IPS-15b (cell line): ENCODE data around the gene TRPV2.

Source experiments
- H3K27me3 ChIP-seq: one replicate; pipeline ENCODE4 v1.6.1; 2013; ENCODE audit warnings: low read length; ENCODE audit not compliant: control insufficient read depth, insufficient read depth
- H3K36me3 ChIP-seq: one replicate; pipeline ENCODE4 v1.6.1; 2013; ENCODE audit warnings: low read length; ENCODE audit not compliant: control insufficient read depth, insufficient read depth
- H3K4me1 ChIP-seq: one replicate; pipeline ENCODE4 v1.6.1; 2013; ENCODE audit warnings: mild to moderate bottlenecking, low read length; ENCODE audit not compliant: control insufficient read depth, insufficient read depth
- H3K4me3 ChIP-seq: one replicate; pipeline ENCODE4 v1.5.1; 2013; ENCODE audit warnings: low read depth, low read length
- H3K9ac ChIP-seq: one replicate; pipeline ENCODE4 v1.6.1; 2013; ENCODE audit warnings: low read depth, mild to moderate bottlenecking, low read length
- H3K9me3 ChIP-seq: one replicate; pipeline ENCODE4 v1.6.1; 2013; ENCODE audit warnings: mild to moderate bottlenecking, low read length; ENCODE audit not compliant: control insufficient read depth, insufficient read depth

The TRPV2 gene

GRCh38 chr17:16465861-16466338 lies 50.5 kb downstream of the TRPV2 start:
- H3K4me3 ChIP-seq, result no peak overlapping the region
- no peak overlapping the region for H3K9ac ChIP-seq

GRCh38 chr17:16466407-16466806 lies 51.0 kb downstream of the TRPV2 start:
- Histone ChIP-seq H3K4me3 (no peak overlapping the region), H3K27me3 (no peaks in the 10 kb centered on the region), H3K9me3 (no peaks in the 10 kb centered on the region), H3K36me3 (peaks cover 4% of the 10 kb centered on the region), H3K9ac (no peak overlapping the region), H3K4me1 (peaks cover 3% of the 10 kb centered on the region)

More at GRCh38 chr17:16465861-16466338, 50.5 kb downstream of the TRPV2 start:
- Histone ChIP-seq H3K27me3 (no peaks in the 10 kb centered on the region), H3K4me1 (peaks cover 3% of the 10 kb centered on the region), H3K36me3 (peaks cover 4% of the 10 kb centered on the region), H3K9me3 (no peaks in the 10 kb centered on the region)

GRCh38 chr17:16467044-16467443 lies 51.7 kb downstream of the TRPV2 start:
- no peaks in the 10 kb centered on the region for H3K9me3 ChIP-seq
- H3K4me3 ChIP-seq, result no peak overlapping the region
- peaks cover 4% of the 10 kb centered on the region for H3K36me3 ChIP-seq
- H3K9ac ChIP-seq, result no peak overlapping the region
- H3K4me1 ChIP-seq, result peaks cover 3% of the 10 kb centered on the region
- no peaks in the 10 kb centered on the region for H3K27me3 ChIP-seq

- Histone ChIP-seq H3K27me3 (no peaks in the 10 kb centered on the region), H3K4me1 (peaks cover 3% of the 10 kb centered on the region), H3K9ac (no peak overlapping the region), H3K36me3 (peaks cover 4% of the 10 kb centered on the region), H3K9me3 (no peaks in the 10 kb centered on the region), H3K4me3 (no peak overlapping the region)
Observed at GRCh38 chr17:16467886-16468285, 52.5 kb downstream of the TRPV2 start.

- Histone ChIP-seq H3K36me3 (peaks cover 4% of the 10 kb centered on the region), H3K9ac (no peak overlapping the region), H3K4me1 (peaks cover 3% of the 10 kb centered on the region), H3K27me3 (no peaks in the 10 kb centered on the region), H3K4me3 (no peak overlapping the region), H3K9me3 (no peaks in the 10 kb centered on the region)
Observed at GRCh38 chr17:16468428-16468992, 53.1 kb downstream of the TRPV2 start.

- H3K9ac ChIP-seq, result no peak overlapping the region
- no peaks in the 10 kb centered on the region for H3K4me1 ChIP-seq
Observed at GRCh38 chr17:16470265-16470664, 54.9 kb downstream of the TRPV2 start.

GRCh38 chr17:16471295-16471694 lies 55.9 kb downstream of the TRPV2 start:
- H3K36me3 ChIP-seq, result peaks cover 4% of the 10 kb centered on the region
- H3K27me3 ChIP-seq, result no peaks in the 10 kb centered on the region
- H3K4me3 ChIP-seq, result no peak overlapping the region
- no peaks in the 10 kb centered on the region for H3K4me1 ChIP-seq
- H3K9me3 ChIP-seq, result no peaks in the 10 kb centered on the region
- H3K9ac ChIP-seq, result no peak overlapping the region

More at GRCh38 chr17:16470265-16470664, 54.9 kb downstream of the TRPV2 start:
- Histone ChIP-seq H3K4me3 (no peak overlapping the region), H3K36me3 (peaks cover 4% of the 10 kb centered on the region), H3K9me3 (no peaks in the 10 kb centered on the region), H3K27me3 (no peaks in the 10 kb centered on the region)

- H3K9ac ChIP-seq, result no peak overlapping the region
- H3K36me3 ChIP-seq, result peaks cover 4% of the 10 kb centered on the region
- H3K9me3 ChIP-seq, result no peaks in the 10 kb centered on the region
- H3K4me3 ChIP-seq, result no peak overlapping the region
- H3K27me3 ChIP-seq, result no peaks in the 10 kb centered on the region
- H3K4me1 ChIP-seq, result peaks cover 4% of the 10 kb centered on the region
Observed at GRCh38 chr17:16472539-16472938, 57.2 kb downstream of the TRPV2 start.

- Histone ChIP-seq H3K4me1 (peaks cover 4% of the 10 kb centered on the region), H3K27me3 (no peaks in the 10 kb centered on the region), H3K36me3 (peaks cover 4% of the 10 kb centered on the region), H3K9me3 (no peaks in the 10 kb centered on the region), H3K4me3 (no peak overlapping the region), H3K9ac (no peak overlapping the region)
Observed at GRCh38 chr17:16473044-16474011, 58.0 kb downstream of the TRPV2 start.

- Histone ChIP-seq H3K9me3 (no peaks in the 10 kb centered on the region), H3K27me3 (no peaks in the 10 kb centered on the region)
Observed at GRCh38 chr17:16474012-16474725, 58.8 kb downstream of the TRPV2 start.

GRCh38 chr17:16475179-16475704 lies 59.9 kb downstream of the TRPV2 start:
- H3K9ac ChIP-seq, result no peak overlapping the region

More at GRCh38 chr17:16474012-16474725, 58.8 kb downstream of the TRPV2 start:
- Histone ChIP-seq H3K36me3 (peaks cover 4% of the 10 kb centered on the region), H3K4me1 (peaks cover 4% of the 10 kb centered on the region), H3K4me3 (no peak overlapping the region), H3K9ac (no peak overlapping the region)

More at GRCh38 chr17:16475179-16475704, 59.9 kb downstream of the TRPV2 start:
- no peaks in the 10 kb centered on the region for H3K36me3 ChIP-seq
- H3K9me3 ChIP-seq, result no peaks in the 10 kb centered on the region
- H3K4me1 ChIP-seq, result peaks cover 4% of the 10 kb centered on the region
- no peaks in the 10 kb centered on the region for H3K27me3 ChIP-seq
- H3K4me3 ChIP-seq, result no peak overlapping the region
